Activated CD4-positive, alpha-beta T cell treated with anti-CD3 and anti-CD28 coated beads, Interleukin-2, amount 10 ng/mL, durations not matched to agents 7 days and 5 days (primary cell): Measurements from ENCODE around the gene TUG1. TPM values are rescaled to one million over a fixed set of nuclear protein-coding genes. Genes with fewer than 3 reads are reported as not detected.

Experiments used
- total RNA-seq, 2 experiments: library from RNA; stranded (reverse); gene quantifications; one replicate each; pipeline ENCODE4 v1.2.3, GENCODE V29; 2021

Gene TUG1
- total RNA-seq, 2 experiments from 2014 or later: 84.8 to 98.2 TPM

Other genes starting within 250 kb of the TUG1 start
- gene MORC2, start 491 bp upstream of the TUG1 start, total RNA-seq: 10 to 100 TPM; 39.2 to 49.4 TPM
- 10 to 100 TPM; 46.1 to 51.6 TPM for gene SMTN, start 112.1 kb downstream of the TUG1 start, total RNA-seq
- gene SELENOM, start 138.3 kb downstream of the TUG1 start, total RNA-seq: 1 to 10 TPM; 2.1 to 2.2 TPM
- gene INPP5J, start 153.7 kb downstream of the TUG1 start, total RNA-seq: not detected
- gene PLA2G3, start 171.2 kb downstream of the TUG1 start, total RNA-seq: not detected
- gene RNF185, start 190.9 kb downstream of the TUG1 start, total RNA-seq: 10 to 100 TPM; 19.7 to 20.4 TPM
- 10 to 100 TPM; 48.6 to 54.5 TPM for gene LIMK2, start 243.0 kb downstream of the TUG1 start, total RNA-seq